ENCODE data around the gene GRM8. TPM values are rescaled to one million over a fixed set of nuclear protein-coding genes. Genes with fewer than 3 reads are reported as not detected.

GRM8 gene
- total and polyA plus RNA-seq, 7 donors: 0.08 TPM; not detected in 6

- no peak for ATAC-seq
- H3K27me3 ChIP-seq (ENCODE audit: insufficient read depth in 3 of 3, low read length in 2 of 3): peaks cover 0 to 67% (median 13%) of the 10 kb centered on the region in 3 donors
- 0 to 1% (median 1%) methylated on average over 65 to 81 of the region's 81 CpGs for WGBS, 3 donors
- H3K36me3 ChIP-seq (ENCODE audit: insufficient read depth in 1 of 2, low read depth in 1 of 2): no peaks in the 10 kb centered on the region
- H3K27ac ChIP-seq: no peak overlapping the region
- no peak for TF ChIP-seq CTCF (IDR thresholded peaks at IDR 0.05)
- H3K4me3 ChIP-seq: peak overlapping the region; percentile 83
- peaks cover 9% of the 10 kb centered on the region for H3K4me1 ChIP-seq
- H3K9me3 ChIP-seq: no peaks in the 10 kb centered on the region
- DNase-seq: peak; percentile 12 to 55
- intact Hi-C loops (cut with DNase I): no loop called here
Measured at GRCh38 chr7:127251465-127252376, 1.0 kb downstream of the GRM8 start.

- Histone ChIP-seq H3K27ac (no peak overlapping the region), H3K9me3 (no peaks in the 10 kb centered on the region), H3K4me3 (peak overlapping the region; percentile 83), H3K27me3 (ENCODE audit: insufficient read depth in 3 of 3, low read length in 2 of 3) (peaks cover 0 to 63% (median 13%) of the 10 kb centered on the region in 3 donors), H3K36me3 (ENCODE audit: insufficient read depth in 1 of 2, low read depth in 1 of 2) (no peaks in the 10 kb centered on the region), H3K4me1 (peaks cover 9% of the 10 kb centered on the region)
- intact Hi-C loops (cut with DNase I): no loop called here
- DNase-seq: peak in 1 of 2 donors; percentile 13
- 2 to 4% (median 3%) methylated on average over 23 of the region's 23 CpGs for WGBS, 3 donors
- ATAC-seq: no peak
- TF ChIP-seq CTCF (IDR thresholded peaks at IDR 0.05): no peak
Measured at GRCh38 chr7:127251036-127251464, 1.7 kb downstream of the GRM8 start.

- no peaks in the 10 kb centered on the region for H3K9me3 ChIP-seq
- WGBS, 3 donors: 5 to 14% (median 12%) methylated on average over 12 of the region's 12 CpGs
- intact Hi-C loops (cut with DNase I): no loop called here
- TF ChIP-seq CTCF (IDR thresholded peaks at IDR 0.05): no peak
- no peaks in the 10 kb centered on the region for H3K36me3 ChIP-seq (ENCODE audit: insufficient read depth in 1 of 2, low read depth in 1 of 2)
- no peak for DNase-seq
- H3K4me3 ChIP-seq: peak overlapping the region; percentile 83
- no peak overlapping the region for H3K27ac ChIP-seq
- no peak for ATAC-seq
- peaks cover 9% of the 10 kb centered on the region for H3K4me1 ChIP-seq
- H3K27me3 ChIP-seq (ENCODE audit: insufficient read depth in 3 of 3, low read length in 2 of 3): peaks cover 0 to 58% (median 13%) of the 10 kb centered on the region in 3 donors
Measured at GRCh38 chr7:127250312-127251035, 2.3 kb downstream of the GRM8 start.

- intact Hi-C loops (cut with DNase I): no loop called here
Measured at GRCh38 chr7:127245607-127246006, 7.1 kb downstream of the GRM8 start.

More at GRCh38 chr7:127245607-127246006, 7.1 kb downstream of the GRM8 start:
- H3K9me3 ChIP-seq: no peaks in the 10 kb centered on the region
- no peaks in the 10 kb centered on the region for H3K4me1 ChIP-seq
- no peak for TF ChIP-seq CTCF (IDR thresholded peaks at IDR 0.05)
- no peak overlapping the region for H3K4me3 ChIP-seq
- H3K27me3 ChIP-seq (ENCODE audit: insufficient read depth in 3 of 3, low read length in 2 of 3): peaks cover 0 to 43% (median 8%) of the 10 kb centered on the region in 3 donors
- H3K27ac ChIP-seq: no peak overlapping the region
- WGBS, 3 donors: 29 to 68% (median 43%) methylated on average over 1 of the region's 1 CpG
- H3K36me3 ChIP-seq (ENCODE audit: insufficient read depth in 1 of 2, low read depth in 1 of 2): no peaks in the 10 kb centered on the region
- DNase-seq (no peak), ATAC-seq (no peak)
